HG02970 (cell line): ENCODE results near the gene TTC39B.
A peak's percentile ranks its signal among the peaks of the same experiment; 100 is the strongest.
"Not testable (repeated sequence)": the region's sequence is repeated elsewhere in the genome, so short reads cannot be mapped to it uniquely, and the experiment has no call there.

Experiments
- ATAC-seq: cut with Tn5 transposase; IDR thresholded peaks from one replicate; pipeline ENCODE4 v1.9.1; 2021; ENCODE audit warnings: mild to moderate bottlenecking, moderate library complexity, moderate number of reproducible peaks; ENCODE audit not compliant: unreplicated experiment, low FRiP score

TTC39B gene

DNA sequence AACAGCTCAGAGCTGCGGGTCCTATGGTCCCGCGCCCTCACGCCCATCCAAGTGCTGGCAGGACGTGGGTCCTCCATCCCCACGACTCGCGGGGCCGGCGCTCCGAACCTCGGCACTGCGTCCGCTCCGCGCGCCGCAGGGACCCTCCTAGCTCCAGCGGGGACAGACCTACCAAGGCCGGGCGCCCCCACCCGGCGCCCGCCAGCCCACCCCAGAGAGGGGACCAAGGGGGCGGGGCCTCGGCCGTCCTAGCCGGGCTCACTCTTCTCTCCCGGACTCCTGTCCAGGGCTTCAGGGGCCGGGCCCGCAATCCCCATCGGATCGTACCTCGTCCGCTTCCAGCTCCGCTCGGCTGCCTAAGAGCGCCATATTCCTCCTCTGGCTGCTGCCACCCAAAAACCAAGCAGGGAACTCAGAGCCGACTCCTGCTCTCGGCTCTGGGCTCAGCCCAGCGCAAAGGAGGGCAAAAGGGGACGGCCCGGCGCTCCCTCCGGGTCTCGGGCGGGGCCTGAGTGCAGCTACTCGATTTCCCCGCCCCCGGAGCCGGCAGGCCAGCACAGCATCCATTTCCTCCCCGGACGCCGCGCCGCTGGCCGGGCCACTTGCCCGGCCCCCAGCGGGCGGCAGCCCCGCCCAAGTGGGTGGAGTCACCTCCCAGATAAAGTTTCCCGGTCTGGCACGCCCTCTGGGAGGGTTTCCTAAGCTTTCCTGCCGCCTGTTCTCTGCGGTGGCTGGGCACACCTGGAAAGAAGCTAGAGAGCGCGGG, at the start of gene TTC39B:
TTC39B (minus strand) TSS at position 460 of the 766 bp plus-strand sequence; CDS start at position 369, 91 bp downstream.
- ATAC-seq: peak; percentile 88

- no peak for ATAC-seq
Observed at GRCh38 chr9:15355669-15356068, 48.7 kb upstream of the TTC39B start.

DNA sequence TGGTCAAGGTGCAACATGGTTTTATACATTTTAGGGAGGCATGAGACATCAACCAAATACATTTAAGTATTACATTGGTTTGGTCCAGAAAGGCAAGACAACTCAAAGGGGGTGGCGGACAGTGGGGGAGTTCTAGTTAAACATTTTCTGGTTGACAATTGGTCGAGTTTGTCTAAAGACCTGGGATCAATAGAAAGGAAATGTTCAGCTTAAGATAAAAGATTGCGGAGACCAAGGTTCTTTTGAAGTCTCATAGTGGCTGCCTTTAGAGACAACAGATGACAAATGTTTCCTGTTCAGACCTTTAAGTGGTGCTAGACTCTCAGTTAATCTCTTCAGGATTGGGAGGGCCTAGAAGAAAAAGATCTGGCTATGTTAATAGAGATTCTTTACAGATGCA, 47.7 kb upstream of the TTC39B start:
- ATAC-seq: no peak

DNA sequence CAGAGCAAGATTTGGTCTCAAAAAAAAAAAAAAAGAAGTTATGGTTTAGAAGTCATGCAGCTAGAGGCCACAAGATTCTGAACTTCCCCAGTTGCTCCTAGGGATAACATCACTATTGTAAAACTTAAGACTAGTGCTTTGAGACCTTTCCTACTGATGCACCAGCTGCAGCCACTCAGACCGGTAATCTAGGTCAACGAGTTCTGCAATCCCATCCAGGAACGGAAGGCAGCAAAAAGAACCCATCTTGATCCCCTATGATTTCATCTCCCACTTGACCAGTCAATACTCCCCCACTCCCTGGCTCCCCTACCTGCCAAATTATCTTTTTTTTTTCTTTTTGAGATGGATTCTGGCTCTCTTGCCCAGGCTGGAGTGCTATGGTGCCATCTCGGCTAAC, 46.9 kb upstream of the TTC39B start:
- no peak for ATAC-seq

GRCh38 chr9:15352306-15352705, 45.3 kb upstream of the TTC39B start:
- ATAC-seq: no peak

DNA sequence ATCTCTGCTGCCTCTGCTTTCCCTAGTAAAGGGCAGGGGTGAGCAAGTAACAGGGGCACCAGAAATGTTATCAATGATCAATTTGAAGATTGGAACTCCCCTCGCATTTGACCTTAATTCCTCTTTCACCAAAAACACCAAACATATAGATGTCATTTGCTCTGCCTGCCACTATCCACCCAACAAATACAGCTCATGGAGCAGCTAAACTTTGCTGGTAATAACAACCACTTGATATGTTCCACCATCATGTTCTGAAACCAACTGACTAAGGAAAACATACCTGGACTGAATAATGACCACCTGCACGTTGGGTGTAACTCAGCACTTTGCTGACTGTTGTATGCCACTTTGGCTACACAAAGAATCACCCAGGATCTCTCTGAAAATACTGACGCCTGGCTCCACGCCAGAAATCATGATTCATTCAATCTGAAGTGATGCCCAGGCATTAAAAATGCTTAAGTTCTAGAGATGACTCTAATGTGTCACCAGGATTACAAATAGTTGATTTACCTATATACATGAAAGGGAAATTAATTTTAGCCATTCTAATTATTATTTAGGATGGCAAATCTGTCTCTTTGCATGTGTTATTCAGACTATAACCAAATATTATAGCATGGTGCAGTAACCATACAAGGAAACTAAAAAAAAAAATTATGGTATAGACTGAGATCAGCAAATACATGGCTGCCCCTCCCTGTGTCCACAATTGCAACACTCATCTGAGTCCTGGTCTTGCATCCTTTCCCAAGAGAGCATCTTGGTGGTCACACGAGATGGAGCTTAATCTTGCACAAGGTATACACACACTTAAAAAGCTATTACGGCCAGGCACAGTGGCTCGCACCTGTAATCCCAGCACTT, 43.1 kb upstream of the TTC39B start:
- ATAC-seq: no peak

GRCh38 chr9:15346837-15347236, 39.8 kb upstream of the TTC39B start:
- ATAC-seq: no peak

GRCh38 chr9:15344191-15344590, 37.2 kb upstream of the TTC39B start:
- ATAC-seq: no peak

DNA sequence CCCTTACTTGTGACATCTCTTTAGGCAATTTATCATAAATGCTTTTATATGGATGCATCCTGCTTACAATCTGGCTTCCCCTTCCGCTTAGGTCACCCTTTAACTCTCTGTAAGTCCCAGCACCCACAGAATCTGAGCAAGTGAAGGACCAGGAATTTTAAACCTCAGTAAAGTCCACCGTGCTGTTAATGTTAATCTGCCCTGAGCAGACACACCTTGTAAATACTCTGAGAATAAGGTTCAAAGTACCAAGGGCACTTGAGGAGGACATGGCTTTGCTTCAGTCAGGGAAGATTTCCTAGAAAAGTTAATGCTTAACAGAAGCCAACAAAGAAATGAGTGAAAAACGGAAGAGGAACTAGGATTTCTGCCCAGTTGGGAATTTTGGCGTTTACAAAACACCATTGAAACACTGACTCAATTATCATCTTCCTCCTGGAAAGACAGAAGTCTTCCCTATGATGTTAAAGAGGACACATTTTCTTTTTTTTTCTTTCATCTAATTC, 26.4 kb upstream of the TTC39B start:
- ATAC-seq: no peak

DNA sequence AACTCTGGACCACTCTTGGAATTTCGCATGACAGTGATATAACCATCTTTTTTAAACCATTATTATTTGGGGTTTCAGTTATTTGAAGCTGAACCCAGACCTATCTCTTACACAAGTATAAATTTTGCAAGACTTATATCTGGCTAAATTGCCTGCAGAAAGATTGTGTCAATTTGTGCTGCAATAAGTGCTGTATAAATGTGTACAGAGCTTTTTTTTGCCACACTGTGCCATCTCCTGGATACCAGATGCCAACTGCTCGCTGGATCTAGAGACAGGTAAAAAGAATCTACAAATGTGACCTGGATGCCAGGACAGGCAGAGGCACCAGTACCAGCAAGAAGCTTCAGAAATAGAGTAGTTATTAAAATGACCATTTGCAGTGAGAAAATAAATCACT, 25.9 kb upstream of the TTC39B start:
- ATAC-seq: no peak

- no peak for ATAC-seq
Observed at GRCh38 chr9:15329539-15330109, 22.6 kb upstream of the TTC39B start.

- ATAC-seq: no peak
Observed at GRCh38 chr9:15328946-15329345, 21.9 kb upstream of the TTC39B start.

- ATAC-seq: not testable (repeated sequence)
Observed at GRCh38 chr9:15322695-15323094, 15.7 kb upstream of the TTC39B start.

- not testable (repeated sequence) for ATAC-seq
Observed at GRCh38 chr9:15319661-15320060, 12.6 kb upstream of the TTC39B start.

DNA sequence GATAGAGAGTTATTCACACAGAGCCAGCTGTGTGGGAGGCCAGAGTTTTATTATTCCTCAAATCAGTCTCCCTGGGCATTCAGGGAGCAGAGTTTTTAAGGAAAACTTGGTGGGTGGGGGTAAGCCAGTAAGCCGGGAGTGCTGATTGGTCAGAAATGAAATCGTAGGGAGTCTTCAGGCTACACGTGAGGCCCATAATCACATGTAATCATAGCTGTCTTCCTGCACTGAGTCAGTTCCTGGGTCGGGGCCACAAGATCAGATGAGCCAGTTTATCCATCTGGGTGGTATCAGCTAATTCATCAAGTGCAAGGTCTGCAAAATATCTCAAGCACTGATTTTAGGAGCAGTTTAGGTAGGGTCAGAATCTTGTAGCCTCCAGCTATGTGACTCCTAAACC, 10.8 kb upstream of the TTC39B start:
- no peak for ATAC-seq

DNA sequence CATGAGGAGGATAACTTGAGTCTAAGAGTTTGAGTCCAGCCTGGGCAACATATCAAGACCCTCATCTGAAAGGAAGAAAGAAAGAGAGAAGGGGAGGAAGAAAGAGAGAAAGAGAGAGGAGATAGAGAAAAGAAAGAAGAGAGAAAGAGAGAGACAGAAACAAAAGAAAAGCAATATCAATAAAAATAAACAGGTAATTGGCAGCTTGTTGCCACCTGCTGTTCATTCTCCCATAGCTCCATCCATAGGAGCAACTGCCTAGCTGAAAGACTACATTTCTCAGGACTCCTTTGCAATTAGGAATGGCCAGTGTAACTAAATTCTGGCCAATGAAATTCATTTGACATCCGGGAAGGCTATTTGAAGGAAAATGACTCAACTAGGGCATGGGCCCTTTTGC, 4.6 kb upstream of the TTC39B start:
- no peak for ATAC-seq

GRCh38 chr9:15310107-15310850, 3.3 kb upstream of the TTC39B start:
- no peak for ATAC-seq

DNA sequence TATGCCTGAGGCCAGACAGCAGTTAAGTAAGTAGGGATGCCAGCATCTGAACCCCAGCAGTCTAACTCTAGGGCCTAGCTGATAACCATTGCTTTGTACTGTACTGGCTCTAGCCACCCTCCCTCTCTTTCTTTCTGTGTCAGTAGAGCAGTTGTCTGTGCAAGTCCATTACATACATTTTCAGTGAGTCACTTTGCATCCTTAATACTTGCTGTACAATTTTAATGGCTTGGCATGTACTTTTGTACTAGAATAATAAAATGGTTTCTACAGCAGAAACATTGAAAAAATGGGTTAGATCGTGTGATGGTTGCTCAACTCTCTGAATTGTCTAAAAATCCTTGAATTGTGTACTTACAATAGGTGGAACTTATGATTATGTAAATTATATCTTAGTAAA, 1.5 kb upstream of the TTC39B start:
- ATAC-seq: no peak

- ATAC-seq: peak; percentile 26
Observed at GRCh38 chr9:15307523-15307841, 466 bp upstream of the TTC39B start.

DNA sequence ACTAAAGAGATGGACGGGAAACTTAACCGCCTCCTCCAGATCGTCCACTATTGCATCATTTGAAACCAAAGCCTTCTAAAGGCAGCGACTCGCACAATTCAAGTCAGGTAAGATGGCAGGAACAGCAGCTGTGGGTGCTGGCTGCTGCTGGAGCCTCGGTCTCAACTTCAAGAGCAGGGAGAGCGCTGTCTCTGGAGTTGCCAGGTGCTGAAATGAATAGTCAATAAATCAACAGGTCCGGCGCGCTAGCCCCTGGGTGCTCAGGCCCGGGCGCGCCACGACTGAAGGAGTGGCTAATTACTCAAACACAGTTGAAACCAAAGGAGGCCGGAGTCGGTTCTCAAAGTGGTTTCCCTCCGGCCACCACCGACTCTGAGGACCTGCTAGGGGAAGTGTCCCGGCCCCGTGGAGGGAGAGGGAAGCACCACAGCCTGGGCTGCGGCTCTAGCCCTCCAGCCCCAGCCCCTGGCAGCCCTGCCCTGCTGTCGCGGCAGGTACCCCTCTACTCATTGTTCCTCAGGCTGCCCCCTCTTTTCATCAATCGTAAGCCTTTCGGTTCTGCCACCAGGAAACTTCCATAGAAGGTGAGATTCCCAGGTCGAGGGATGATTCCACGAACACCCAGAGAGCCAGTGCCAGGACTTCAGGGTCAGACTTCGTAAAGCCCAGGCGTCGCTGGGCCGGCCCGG, 804 bp downstream of the TTC39B start:
- ATAC-seq: no peak
